ENCODE data around the gene SF1.
"Not testable (repeated sequence)": the region's sequence is repeated elsewhere in the genome, so short reads cannot be mapped to it uniquely, and the experiment has no call there.

DNA sequence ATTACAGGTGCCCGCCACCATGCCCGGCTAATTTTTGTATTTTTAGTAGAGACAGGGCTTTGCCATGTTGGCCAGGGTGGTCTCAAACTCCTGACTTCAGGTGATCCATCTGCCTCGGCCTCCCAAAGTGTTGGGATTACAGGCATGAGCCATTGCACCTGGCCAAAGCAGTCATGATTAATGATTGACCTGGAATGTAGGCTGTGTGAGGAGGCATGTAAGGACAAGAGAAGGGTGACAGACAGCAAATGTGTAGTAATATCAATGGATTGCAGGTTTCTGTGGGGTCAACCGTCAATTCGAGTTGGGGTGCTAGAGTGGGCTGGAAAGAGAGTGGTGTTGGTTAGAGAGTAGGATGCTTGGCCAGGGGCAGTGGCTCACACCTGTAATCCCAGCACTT lies 37.1 kb upstream of the SF1 start:
- TF ChIP-seq, protein P1, sequence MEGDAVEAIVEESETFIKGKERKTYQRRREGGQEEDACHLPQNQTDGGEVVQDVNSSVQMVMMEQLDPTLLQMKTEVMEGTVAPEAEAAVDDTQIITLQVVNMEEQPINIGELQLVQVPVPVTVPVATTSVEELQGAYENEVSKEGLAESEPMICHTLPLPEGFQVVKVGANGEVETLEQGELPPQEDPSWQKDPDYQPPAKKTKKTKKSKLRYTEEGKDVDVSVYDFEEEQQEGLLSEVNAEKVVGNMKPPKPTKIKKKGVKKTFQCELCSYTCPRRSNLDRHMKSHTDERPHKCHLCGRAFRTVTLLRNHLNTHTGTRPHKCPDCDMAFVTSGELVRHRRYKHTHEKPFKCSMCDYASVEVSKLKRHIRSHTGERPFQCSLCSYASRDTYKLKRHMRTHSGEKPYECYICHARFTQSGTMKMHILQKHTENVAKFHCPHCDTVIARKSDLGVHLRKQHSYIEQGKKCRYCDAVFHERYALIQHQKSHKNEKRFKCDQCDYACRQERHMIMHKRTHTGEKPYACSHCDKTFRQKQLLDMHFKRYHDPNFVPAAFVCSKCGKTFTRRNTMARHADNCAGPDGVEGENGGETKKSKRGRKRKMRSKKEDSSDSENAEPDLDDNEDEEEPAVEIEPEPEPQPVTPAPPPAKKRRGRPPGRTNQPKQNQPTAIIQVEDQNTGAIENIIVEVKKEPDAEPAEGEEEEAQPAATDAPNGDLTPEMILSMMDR (conservative IDR thresholded peaks at IDR 0.05; ENCODE audit: low read depth, low read length), result not testable (repeated sequence)
- not testable (repeated sequence) for TF ChIP-seq EZH2 (IDR thresholded peaks at IDR 0.05; ENCODE audit: borderline replicate concordance, low read depth, low read length, poor library complexity, severe bottlenecking)
